WTC11 (cell line): ENCODE measurements around the gene TMPRSS3.

ENCODE experiments used
- ATF2 ChIP-seq: sonication (generic); formaldehyde crosslinking; IDR thresholded peaks from 2 replicates; pipeline ENCODE4 v1.8.1; 2022; ENCODE audit warnings: low read depth, missing genetic modification reagents, borderline replicate concordance
- CREB1 ChIP-seq: sonication (generic); formaldehyde crosslinking; IDR thresholded peaks from 2 replicates; pipeline ENCODE4 v1.8.0; 2023; ENCODE audit warnings: mild to moderate bottlenecking, missing genetic modification reagents
- FOXJ3 ChIP-seq: sonication (generic); formaldehyde crosslinking; IDR thresholded peaks from 2 replicates; pipeline ENCODE4 v1.9.0; 2021; ENCODE audit warnings: missing genetic modification reagents, mild to moderate bottlenecking, borderline replicate concordance
- MXD4 ChIP-seq: fragments of 250-450 bp; sonication (Bioruptor Pico); IDR thresholded peaks from 2 replicates; pipeline ENCODE4 v1.8.0; 2021; ENCODE audit warnings: mild to moderate bottlenecking, moderate library complexity, borderline replicate concordance
- NFYB ChIP-seq: sonication (generic); formaldehyde crosslinking; conservative IDR thresholded peaks from 2 replicates; pipeline ENCODE4 v1.8.0; 2022; ENCODE audit warnings: low read depth, missing genetic modification reagents
- NR1H2 ChIP-seq: sonication (generic); formaldehyde crosslinking; IDR thresholded peaks from 2 replicates; pipeline ENCODE4 v1.9.0; 2021; ENCODE audit warnings: mild to moderate bottlenecking, moderate library complexity, missing genetic modification reagents
- SMAD3 ChIP-seq: sonication (generic); formaldehyde crosslinking; IDR thresholded peaks from 2 replicates; pipeline ENCODE4 v1.8.0; 2022; ENCODE audit warnings: missing genetic modification reagents, mild to moderate bottlenecking, borderline replicate concordance
- TCF7 ChIP-seq: sonication (generic); formaldehyde crosslinking; IDR thresholded peaks from 2 replicates; pipeline ENCODE4 v1.8.0; 2022; ENCODE audit warnings: mild to moderate bottlenecking, low read depth, missing genetic modification reagents, moderate library complexity
- ZNF232 ChIP-seq: sonication (generic); formaldehyde crosslinking; IDR thresholded peaks from 2 replicates; pipeline ENCODE4 v1.8.0; 2022; ENCODE audit warnings: mild to moderate bottlenecking, missing genetic modification reagents
- ZSCAN18 ChIP-seq: fragments of 250-450 bp; sonication (Bioruptor Pico); IDR thresholded peaks from 2 replicates; pipeline ENCODE4 v2.1.2; 2022; ENCODE audit warnings: mild to moderate bottlenecking, moderate library complexity
- TF ChIP-seq, protein P1 (sequence below): fragments of 200-600 bp; IDR thresholded peaks from 2 replicates; pipeline ENCODE4 v1.8.0; 2022; ENCODE audit warnings: antibody characterized with exemption

DNA sequence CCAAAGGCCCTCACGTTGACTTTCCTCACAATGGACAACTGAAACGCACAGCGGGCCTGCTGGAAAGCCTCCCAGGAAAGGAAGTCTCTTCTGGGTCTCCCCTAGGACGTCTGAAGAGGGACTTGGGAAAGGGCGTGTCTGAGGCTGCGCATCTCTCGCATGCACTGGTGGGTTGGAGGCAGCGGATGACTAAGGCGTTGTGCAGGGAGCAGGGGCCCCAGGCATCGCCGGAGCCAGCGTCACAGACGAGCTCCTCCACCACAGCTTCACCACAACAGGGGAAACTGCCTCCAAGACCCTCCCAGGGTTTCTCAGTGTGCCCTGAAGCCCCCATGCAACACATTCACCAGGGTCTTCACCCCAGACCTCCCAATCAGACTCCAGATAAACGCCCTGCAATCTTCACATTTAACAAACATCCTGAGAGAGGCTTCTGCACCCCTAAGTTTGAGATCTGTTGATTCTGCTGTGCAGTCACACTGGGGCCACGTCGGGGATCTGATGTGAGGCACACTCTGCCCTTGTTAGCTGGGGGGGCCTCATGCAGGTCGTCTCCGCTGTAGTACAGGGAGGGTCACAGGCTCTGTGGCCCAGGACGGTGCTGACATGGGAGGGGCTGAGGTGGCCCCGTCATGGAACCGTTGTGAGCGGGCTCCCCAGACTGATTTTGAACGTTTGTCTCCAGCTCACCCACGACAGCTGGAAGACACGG, 22.5 kb downstream of the TMPRSS3 start:
- TF ChIP-seq, protein P1, sequence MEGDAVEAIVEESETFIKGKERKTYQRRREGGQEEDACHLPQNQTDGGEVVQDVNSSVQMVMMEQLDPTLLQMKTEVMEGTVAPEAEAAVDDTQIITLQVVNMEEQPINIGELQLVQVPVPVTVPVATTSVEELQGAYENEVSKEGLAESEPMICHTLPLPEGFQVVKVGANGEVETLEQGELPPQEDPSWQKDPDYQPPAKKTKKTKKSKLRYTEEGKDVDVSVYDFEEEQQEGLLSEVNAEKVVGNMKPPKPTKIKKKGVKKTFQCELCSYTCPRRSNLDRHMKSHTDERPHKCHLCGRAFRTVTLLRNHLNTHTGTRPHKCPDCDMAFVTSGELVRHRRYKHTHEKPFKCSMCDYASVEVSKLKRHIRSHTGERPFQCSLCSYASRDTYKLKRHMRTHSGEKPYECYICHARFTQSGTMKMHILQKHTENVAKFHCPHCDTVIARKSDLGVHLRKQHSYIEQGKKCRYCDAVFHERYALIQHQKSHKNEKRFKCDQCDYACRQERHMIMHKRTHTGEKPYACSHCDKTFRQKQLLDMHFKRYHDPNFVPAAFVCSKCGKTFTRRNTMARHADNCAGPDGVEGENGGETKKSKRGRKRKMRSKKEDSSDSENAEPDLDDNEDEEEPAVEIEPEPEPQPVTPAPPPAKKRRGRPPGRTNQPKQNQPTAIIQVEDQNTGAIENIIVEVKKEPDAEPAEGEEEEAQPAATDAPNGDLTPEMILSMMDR, result no peak
- TF ChIP-seq FOXJ3 (CRISPR knock-in tag) (no peak), MXD4 (no peak), ZSCAN18 (no peak), NFYB (CRISPR knock-in tag) (no peak), TCF7 (CRISPR knock-in tag) (no peak), CREB1 (CRISPR knock-in tag) (no peak), NR1H2 (no peak), ZNF232 (CRISPR knock-in tag) (no peak), SMAD3 (CRISPR knock-in tag) (no peak), ATF2 (CRISPR knock-in tag) (no peak)
